DND-41 (cell line): ENCODE measurements around the gene SHQ1.

Experiments used
- EZH2 ChIP-seq: IDR thresholded peaks from 3 replicates; pipeline ENCODE4 v1.6.1; 2012; ENCODE audit warnings: borderline replicate concordance, low read depth, mild to moderate bottlenecking, moderate library complexity, low read length, inconsistent platforms; ENCODE audit not compliant: severe bottlenecking
- TF ChIP-seq, protein P1 (sequence below): IDR thresholded peaks from 2 replicates; pipeline ENCODE4 v1.5.1; 2012; ENCODE audit warnings: borderline replicate concordance, low read length, moderate library complexity, mild to moderate bottlenecking; ENCODE audit not compliant: poor library complexity, severe bottlenecking; ENCODE audit errors: extremely low read depth

DNA sequence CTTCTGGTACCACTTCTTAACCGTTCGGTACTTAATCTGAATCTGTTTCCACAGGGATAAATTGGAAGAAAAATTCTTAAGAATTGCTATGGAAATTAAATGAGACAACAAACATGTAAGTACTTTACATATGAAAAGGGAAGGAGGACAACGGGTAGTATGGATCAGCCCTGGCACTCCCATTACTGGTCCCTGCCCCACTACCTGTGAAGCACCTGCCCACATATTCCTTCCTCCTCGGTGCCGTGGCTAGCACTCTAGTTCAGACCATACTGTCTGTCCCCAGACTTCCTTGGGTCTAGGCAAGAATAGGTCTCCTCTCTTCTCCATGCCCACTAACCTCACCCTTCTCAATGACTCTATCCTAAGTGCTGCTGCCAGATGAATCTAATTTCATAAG is 46.2 kb downstream of the SHQ1 start:
- no peak for TF ChIP-seq EZH2
- TF ChIP-seq, protein P1, sequence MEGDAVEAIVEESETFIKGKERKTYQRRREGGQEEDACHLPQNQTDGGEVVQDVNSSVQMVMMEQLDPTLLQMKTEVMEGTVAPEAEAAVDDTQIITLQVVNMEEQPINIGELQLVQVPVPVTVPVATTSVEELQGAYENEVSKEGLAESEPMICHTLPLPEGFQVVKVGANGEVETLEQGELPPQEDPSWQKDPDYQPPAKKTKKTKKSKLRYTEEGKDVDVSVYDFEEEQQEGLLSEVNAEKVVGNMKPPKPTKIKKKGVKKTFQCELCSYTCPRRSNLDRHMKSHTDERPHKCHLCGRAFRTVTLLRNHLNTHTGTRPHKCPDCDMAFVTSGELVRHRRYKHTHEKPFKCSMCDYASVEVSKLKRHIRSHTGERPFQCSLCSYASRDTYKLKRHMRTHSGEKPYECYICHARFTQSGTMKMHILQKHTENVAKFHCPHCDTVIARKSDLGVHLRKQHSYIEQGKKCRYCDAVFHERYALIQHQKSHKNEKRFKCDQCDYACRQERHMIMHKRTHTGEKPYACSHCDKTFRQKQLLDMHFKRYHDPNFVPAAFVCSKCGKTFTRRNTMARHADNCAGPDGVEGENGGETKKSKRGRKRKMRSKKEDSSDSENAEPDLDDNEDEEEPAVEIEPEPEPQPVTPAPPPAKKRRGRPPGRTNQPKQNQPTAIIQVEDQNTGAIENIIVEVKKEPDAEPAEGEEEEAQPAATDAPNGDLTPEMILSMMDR, result no peak
